Ovary (tissue), 3 donors: ENCODE results near the gene NFYC.

Experiments
- EP300 ChIP-seq: sonication (generic); formaldehyde crosslinking; IDR thresholded peaks from one replicate; pipeline ENCODE4 v1.6.1; 2017; ENCODE audit warnings: antibody characterized with exemption
- POLR2A ChIP-seq: fragments of 450-650 bp; IDR thresholded peaks from one replicate; pipeline ENCODE4 v1.6.1; 2017; ENCODE audit warnings: antibody characterized with exemption, mild to moderate bottlenecking, moderate library complexity
- TF ChIP-seq, protein P1 (sequence below), 3 donors: fragments of 450-650 bp in 2 of 3; fragments of 200-600 bp in 1 of 3; IDR thresholded peaks; one replicate each; pipeline versions ENCODE4 v1.5.1 to v1.8.0; 2016 to 2022; ENCODE audit warnings: antibody characterized with exemption in 3 of 3, mild to moderate bottlenecking in 1 of 3
- donor health status: DM: no; HTN: no; CAD: no.

DNA sequence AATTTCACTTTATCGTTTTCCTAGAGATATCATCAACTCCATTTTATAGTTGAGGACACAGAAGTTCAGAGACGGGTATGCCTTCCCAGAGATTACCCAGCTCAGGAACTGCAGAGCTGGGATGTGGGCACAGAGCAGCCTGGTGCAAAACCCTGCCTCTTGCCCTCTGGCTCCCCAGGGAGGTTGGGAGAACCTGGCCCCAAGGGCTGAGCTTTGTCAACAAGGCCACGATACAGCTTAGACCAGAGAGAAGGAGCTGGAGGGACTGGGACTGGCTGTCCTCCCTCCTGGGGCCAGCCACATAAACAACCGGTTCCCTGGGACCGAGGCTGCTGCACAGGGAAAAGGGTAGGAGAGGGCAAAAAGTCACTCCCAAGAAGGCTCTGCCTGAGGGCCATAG is 29.8 kb upstream of the NFYC start:
- TF ChIP-seq, protein P1, sequence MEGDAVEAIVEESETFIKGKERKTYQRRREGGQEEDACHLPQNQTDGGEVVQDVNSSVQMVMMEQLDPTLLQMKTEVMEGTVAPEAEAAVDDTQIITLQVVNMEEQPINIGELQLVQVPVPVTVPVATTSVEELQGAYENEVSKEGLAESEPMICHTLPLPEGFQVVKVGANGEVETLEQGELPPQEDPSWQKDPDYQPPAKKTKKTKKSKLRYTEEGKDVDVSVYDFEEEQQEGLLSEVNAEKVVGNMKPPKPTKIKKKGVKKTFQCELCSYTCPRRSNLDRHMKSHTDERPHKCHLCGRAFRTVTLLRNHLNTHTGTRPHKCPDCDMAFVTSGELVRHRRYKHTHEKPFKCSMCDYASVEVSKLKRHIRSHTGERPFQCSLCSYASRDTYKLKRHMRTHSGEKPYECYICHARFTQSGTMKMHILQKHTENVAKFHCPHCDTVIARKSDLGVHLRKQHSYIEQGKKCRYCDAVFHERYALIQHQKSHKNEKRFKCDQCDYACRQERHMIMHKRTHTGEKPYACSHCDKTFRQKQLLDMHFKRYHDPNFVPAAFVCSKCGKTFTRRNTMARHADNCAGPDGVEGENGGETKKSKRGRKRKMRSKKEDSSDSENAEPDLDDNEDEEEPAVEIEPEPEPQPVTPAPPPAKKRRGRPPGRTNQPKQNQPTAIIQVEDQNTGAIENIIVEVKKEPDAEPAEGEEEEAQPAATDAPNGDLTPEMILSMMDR (IDR thresholded peaks at IDR 0.05): no peak
- TF ChIP-seq POLR2A (no peak), EP300 (no peak)
